GM23248 (cell line): ENCODE results near the gene RAI1. TPM values are rescaled to one million over a fixed set of nuclear protein-coding genes. Genes with fewer than 3 reads are reported as not detected.

ENCODE experiments used
- DNase-seq: peaks from one replicate; pipeline ENCODE4 v3.0.0-alpha.2; 2015
- H2AFZ ChIP-seq: fragments of 200-600 bp; sonication (generic); 2 replicates; pipeline ENCODE4 v1.6.1; 2016; ENCODE audit warnings: antibody characterized with exemption
- H3F3A ChIP-seq: fragments of 200-600 bp; sonication (generic); 2 replicates; pipeline ENCODE4 v1.6.1; 2016; ENCODE audit warnings: mild to moderate bottlenecking, antibody characterized with exemption, mixed run types; ENCODE audit not compliant: insufficient read depth
- H3K27ac ChIP-seq: fragments of 200-600 bp; sonication (generic); 2 replicates; pipeline ENCODE4 v1.5.1; 2016; ENCODE audit warnings: mild to moderate bottlenecking
- H3K27me3 ChIP-seq: fragments of 200-600 bp; sonication (generic); replicated peaks from 2 replicates; pipeline ENCODE4 v1.6.1; 2016; ENCODE audit warnings: mild to moderate bottlenecking; ENCODE audit not compliant: insufficient read depth
- H3K36me3 ChIP-seq: fragments of 200-600 bp; sonication (generic); 2 replicates; pipeline ENCODE4 v1.6.1; 2016; ENCODE audit warnings: low read depth, mild to moderate bottlenecking
- H3K4me1 ChIP-seq: fragments of 200-600 bp; sonication (generic); 2 replicates; pipeline ENCODE4 v1.6.1; 2016; ENCODE audit warnings: mild to moderate bottlenecking; ENCODE audit not compliant: insufficient read depth
- H3K4me2 ChIP-seq: fragments of 200-600 bp; sonication (generic); one replicate; pipeline ENCODE4 v1.6.1; 2016; ENCODE audit warnings: mild to moderate bottlenecking; ENCODE audit not compliant: unreplicated experiment
- H3K4me3 ChIP-seq: fragments of 200-600 bp; sonication (generic); 2 replicates; pipeline ENCODE4 v1.5.1; 2016; ENCODE audit warnings: mild to moderate bottlenecking
- H3K79me2 ChIP-seq: fragments of 200-600 bp; sonication (generic); 2 replicates; pipeline ENCODE4 v1.6.1; 2016; ENCODE audit warnings: mild to moderate bottlenecking; ENCODE audit not compliant: insufficient read depth
- H3K9ac ChIP-seq: fragments of 200-600 bp; sonication (generic); 2 replicates; pipeline ENCODE4 v1.6.1; 2016; ENCODE audit warnings: mild to moderate bottlenecking
- H3K9me2 ChIP-seq: fragments of 200-600 bp; sonication (generic); 2 replicates; pipeline ENCODE4 v1.6.1; 2016; ENCODE audit warnings: mixed run types, mild to moderate bottlenecking, moderate library complexity; ENCODE audit not compliant: insufficient read depth
- H3K9me3 ChIP-seq: fragments of 200-600 bp; sonication (generic); one replicate; pipeline ENCODE4 v1.6.1; 2017; ENCODE audit warnings: low read depth
- H4K20me1 ChIP-seq: fragments of 200-600 bp; sonication (generic); 2 replicates; pipeline ENCODE4 v1.6.0; 2016; ENCODE audit not compliant: insufficient read depth
- EZH2 ChIP-seq: fragments of 200-600 bp; sonication (generic); IDR thresholded peaks from 2 replicates; pipeline ENCODE4 v1.6.1; 2018; ENCODE audit warnings: antibody characterized with exemption, mild to moderate bottlenecking; ENCODE audit not compliant: insufficient read depth, poor library complexity, severe bottlenecking
- EZH2phosphoT487 ChIP-seq: fragments of 200-600 bp; sonication (generic); IDR thresholded peaks from 2 replicates; pipeline ENCODE4 v1.6.1; 2018; ENCODE audit warnings: antibody characterized with exemption, moderate library complexity, mild to moderate bottlenecking, low read depth; ENCODE audit not compliant: insufficient read depth
- WGBS, 2 experiments: methylation state at CpG; one replicate each; pipeline ENCODE4 v1.1.6; 2015 to 2017; ENCODE audit warnings: low lambda C conversion rate in 2 of 2, low coverage in 1 of 2; ENCODE audit errors: missing lambda C conversion rate in 2 of 2; 5-methylcytosine and 5-hydroxymethylcytosine counted together
- in situ Hi-C: fragments of 300-500 bp; cut with MboI; formaldehyde crosslinking; loops from 2 replicates; pipeline ENCODE4 v1.15.0; 2020
- polyA plus RNA-seq: library from polyadenylated mRNA; unstranded; fragments of >200 nt; fragmentation: Nextera tagmentation; extraction: Ambion mirVana; gene quantifications from 2 replicates; pipeline ENCODE4 v1.2.1, GENCODE V29; 2016
- total RNA-seq: library from RNA; depleted of rRNA; stranded (reverse); fragments of >200 nt; shearing (Covaris generic); gene quantifications from 2 replicates; pipeline ENCODE4 v1.2.3, GENCODE V29; 2014

RAI1 gene
- total and polyA plus RNA-seq, 2 experiments from 2014 or later = 5.2 to 9.1 TPM

- H3K4me1 ChIP-seq = peaks cover 12% of the 10 kb centered on the region
- no peak overlapping the region for H3K9ac ChIP-seq
- H3K4me2 ChIP-seq = no peak overlapping the region
- no peak overlapping the region for H3K4me3 ChIP-seq
- no peaks in the 10 kb centered on the region for H4K20me1 ChIP-seq
- no peak for DNase-seq
- no peaks in the 10 kb centered on the region for H3F3A ChIP-seq
- no peaks in the 10 kb centered on the region for H3K9me2 ChIP-seq
- H3K36me3 ChIP-seq = no peaks in the 10 kb centered on the region
- WGBS, 2 experiments = 92 to 93% methylated on average over 11 to 12 of the region's 12 CpGs
- peaks cover 94% of the 10 kb centered on the region for H3K79me2 ChIP-seq
- in situ Hi-C loops = no loop called here
- H2AFZ ChIP-seq = no peak overlapping the region
- H3K27me3 ChIP-seq = no peaks in the 10 kb centered on the region
- H3K27ac ChIP-seq = no peak overlapping the region
- TF ChIP-seq EZH2phosphoT487 = no peak
- TF ChIP-seq EZH2 = no peak
- H3K9me3 ChIP-seq = no peaks in the 10 kb centered on the region
These were observed 25.1 kb downstream of the RAI1 start for GRCh38 chr17:17706140-17707060.

DNA sequence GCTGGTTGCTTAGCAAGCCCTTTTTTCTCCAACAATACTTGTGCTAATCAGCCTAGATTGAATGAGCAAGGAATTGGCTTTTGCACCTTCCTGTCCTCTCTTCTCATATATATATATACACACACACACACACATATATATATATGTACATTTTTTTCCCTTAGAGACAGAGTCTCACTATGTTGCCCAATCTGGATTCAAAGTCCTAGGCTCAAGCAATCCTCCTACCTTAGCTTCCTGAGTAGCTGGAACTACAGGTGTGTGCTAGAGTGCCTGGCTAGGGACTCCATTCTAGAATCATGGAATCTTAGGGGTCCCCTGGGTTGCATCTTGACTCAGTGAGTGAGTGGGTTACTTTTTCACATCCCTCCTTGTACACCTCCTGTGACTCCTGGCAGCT, 27.0 kb downstream of the RAI1 start:
- H3K4me1 ChIP-seq = peaks cover 29% of the 10 kb centered on the region
- H3K79me2 ChIP-seq = peaks cover 88% of the 10 kb centered on the region
- H3K27me3 ChIP-seq = no peaks in the 10 kb centered on the region
- H3K9me3 ChIP-seq = no peaks in the 10 kb centered on the region
- H3K27ac ChIP-seq = no peak overlapping the region
- DNase-seq = no peak
- H3K4me3 ChIP-seq = no peak overlapping the region
- no peaks in the 10 kb centered on the region for H4K20me1 ChIP-seq
- H3K4me2 ChIP-seq = no peak overlapping the region
- no peak overlapping the region for H2AFZ ChIP-seq
- in situ Hi-C loops = no loop called here
- H3K9me2 ChIP-seq = no peaks in the 10 kb centered on the region
- no peaks in the 10 kb centered on the region for H3K36me3 ChIP-seq
- peaks cover 15% of the 10 kb centered on the region for H3F3A ChIP-seq
- TF ChIP-seq EZH2phosphoT487 (no peak), EZH2 (no peak)
- H3K9ac ChIP-seq = no peak overlapping the region

GRCh38 chr17:17708816-17709215, 27.6 kb downstream of the RAI1 start:
- no peak overlapping the region for H3K27ac ChIP-seq
- H3K9me2 ChIP-seq = no peaks in the 10 kb centered on the region
- H3K36me3 ChIP-seq = no peaks in the 10 kb centered on the region
- H3K4me3 ChIP-seq = no peak overlapping the region
- 82 to 86% methylated on average over 9 of the region's 9 CpGs for WGBS, 2 experiments
- H4K20me1 ChIP-seq = no peaks in the 10 kb centered on the region
- peaks cover 87% of the 10 kb centered on the region for H3K79me2 ChIP-seq
- TF ChIP-seq EZH2 (no peak), EZH2phosphoT487 (no peak)
- peaks cover 35% of the 10 kb centered on the region for H3K4me1 ChIP-seq
- DNase-seq = no peak
- no peaks in the 10 kb centered on the region for H3K27me3 ChIP-seq
- no peak overlapping the region for H3K9ac ChIP-seq
- H3K9me3 ChIP-seq = no peaks in the 10 kb centered on the region
- H2AFZ ChIP-seq = no peak overlapping the region
- no peak overlapping the region for H3K4me2 ChIP-seq
- peaks cover 16% of the 10 kb centered on the region for H3F3A ChIP-seq
- in situ Hi-C loops = no loop called here

DNA sequence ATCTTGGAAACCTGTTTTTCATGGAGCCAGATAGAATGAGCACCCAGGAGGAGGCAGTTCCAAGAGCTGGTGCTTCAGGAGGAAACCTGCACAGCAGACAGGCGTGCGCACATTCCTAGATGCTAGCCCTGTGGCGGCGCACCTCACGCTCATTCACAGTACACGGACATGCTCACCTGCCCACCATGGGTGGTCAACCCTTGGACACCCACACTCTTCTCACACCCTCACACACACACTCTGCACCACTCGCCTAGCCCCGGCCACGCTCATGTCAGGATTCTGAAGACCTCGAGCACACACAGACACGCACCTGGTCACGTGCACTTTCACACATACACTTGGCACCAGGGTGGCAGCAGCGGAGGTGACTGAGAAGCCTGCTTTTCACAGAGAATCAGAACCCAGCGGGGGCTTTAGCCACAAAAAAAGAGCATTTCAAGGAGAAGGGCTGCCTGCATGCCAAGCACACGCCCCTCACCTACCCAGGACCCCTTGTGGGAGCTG, 28.6 kb downstream of the RAI1 start:
- H3K9me2 ChIP-seq = no peaks in the 10 kb centered on the region
- WGBS, 2 experiments = 94% methylated on average over 15 of the region's 15 CpGs
- H3K27me3 ChIP-seq = no peaks in the 10 kb centered on the region
- no peak for DNase-seq
- no peak for TF ChIP-seq EZH2
- no peak for TF ChIP-seq EZH2phosphoT487
- peaks cover 44% of the 10 kb centered on the region for H3K4me1 ChIP-seq
- no peak overlapping the region for H3K4me3 ChIP-seq
- peaks cover 16% of the 10 kb centered on the region for H3F3A ChIP-seq
- H3K79me2 ChIP-seq = peaks cover 86% of the 10 kb centered on the region
- H3K9ac ChIP-seq = no peak overlapping the region; the same call in 1 of the 2 replicates
- H3K27ac ChIP-seq = no peak overlapping the region
- no peaks in the 10 kb centered on the region for H3K9me3 ChIP-seq
- H2AFZ ChIP-seq = no peak overlapping the region
- H4K20me1 ChIP-seq = no peaks in the 10 kb centered on the region
- H3K36me3 ChIP-seq = no peaks in the 10 kb centered on the region
- in situ Hi-C loops = no loop called here
- no peak overlapping the region for H3K4me2 ChIP-seq
